PC-3 (cell line): ENCODE data around the gene ABLIM1.

Experiments used
- CTCF ChIP-seq: fragments of 300-600 bp; sonication (generic); conservative IDR thresholded peaks from 2 replicates; pipeline ENCODE4 v1.5.1; 2017; ENCODE audit warnings: antibody characterized with exemption, low read depth, mild to moderate bottlenecking, low read length
- EZH2phosphoT487 ChIP-seq: fragments of 300-600 bp; sonication (generic); IDR thresholded peaks from 2 replicates; pipeline ENCODE4 v1.6.1; 2018; ENCODE audit warnings: mild to moderate bottlenecking, antibody characterized with exemption, low read length, borderline replicate concordance

DNA sequence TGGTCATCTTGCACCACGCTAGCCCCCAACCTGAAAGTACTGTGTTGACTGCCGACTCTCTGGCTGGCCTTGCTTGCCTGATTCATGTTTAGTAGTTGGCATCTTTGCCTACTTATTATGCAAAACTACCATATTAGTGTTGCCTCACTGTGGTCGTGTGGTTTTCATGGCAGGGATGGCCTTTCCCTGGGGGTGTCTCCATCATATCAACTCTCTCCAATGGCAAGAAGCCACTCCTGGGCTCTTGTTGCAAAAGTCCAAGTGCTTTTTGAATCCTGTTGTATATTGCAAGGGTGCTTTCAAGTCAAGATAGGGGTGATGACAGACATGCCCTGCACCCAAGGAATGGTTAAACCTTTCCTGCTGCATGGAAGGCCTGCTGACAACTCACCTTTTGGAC lies 39.4 kb downstream of the ABLIM1 start:
- no peak for TF ChIP-seq CTCF
- no peak for TF ChIP-seq EZH2phosphoT487
